Breast epithelium (tissue), 3 donors: ENCODE results near the gene CD83.

ENCODE experiments used
- POLR2AphosphoS5 ChIP-seq, 3 donors: sonication (generic); formaldehyde crosslinking; IDR thresholded peaks; one replicate each; pipeline ENCODE4 v1.6.1; 2017; ENCODE audit warnings: antibody characterized with exemption in 3 of 3
- TF ChIP-seq, protein P1 (sequence below), 3 donors: fragments of 450-650 bp; IDR thresholded peaks; one replicate each; pipeline ENCODE4 v1.5.1; 2016 to 2017; ENCODE audit warnings: antibody characterized with exemption in 3 of 3, mild to moderate bottlenecking in 3 of 3, moderate library complexity in 3 of 3

DNA sequence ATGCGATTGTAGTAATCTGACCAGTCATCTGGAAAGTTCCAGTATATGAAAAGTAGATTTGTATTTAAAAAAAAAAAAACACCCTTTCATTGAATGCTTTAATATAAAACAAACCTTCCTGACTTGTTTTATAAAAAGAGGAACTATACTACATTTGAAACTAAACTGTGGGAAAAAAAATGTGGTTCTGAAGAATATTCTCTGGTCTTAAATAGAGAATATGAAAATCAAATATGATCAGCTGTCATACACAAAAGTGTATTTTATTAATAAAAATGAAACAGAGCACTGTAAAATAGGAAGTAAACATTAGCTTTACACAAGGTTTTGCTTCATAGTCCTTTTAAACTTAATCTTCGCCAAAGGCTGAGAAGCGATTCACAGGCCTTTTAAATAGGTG is 25.3 kb upstream of the CD83 start:
- TF ChIP-seq, protein P1, sequence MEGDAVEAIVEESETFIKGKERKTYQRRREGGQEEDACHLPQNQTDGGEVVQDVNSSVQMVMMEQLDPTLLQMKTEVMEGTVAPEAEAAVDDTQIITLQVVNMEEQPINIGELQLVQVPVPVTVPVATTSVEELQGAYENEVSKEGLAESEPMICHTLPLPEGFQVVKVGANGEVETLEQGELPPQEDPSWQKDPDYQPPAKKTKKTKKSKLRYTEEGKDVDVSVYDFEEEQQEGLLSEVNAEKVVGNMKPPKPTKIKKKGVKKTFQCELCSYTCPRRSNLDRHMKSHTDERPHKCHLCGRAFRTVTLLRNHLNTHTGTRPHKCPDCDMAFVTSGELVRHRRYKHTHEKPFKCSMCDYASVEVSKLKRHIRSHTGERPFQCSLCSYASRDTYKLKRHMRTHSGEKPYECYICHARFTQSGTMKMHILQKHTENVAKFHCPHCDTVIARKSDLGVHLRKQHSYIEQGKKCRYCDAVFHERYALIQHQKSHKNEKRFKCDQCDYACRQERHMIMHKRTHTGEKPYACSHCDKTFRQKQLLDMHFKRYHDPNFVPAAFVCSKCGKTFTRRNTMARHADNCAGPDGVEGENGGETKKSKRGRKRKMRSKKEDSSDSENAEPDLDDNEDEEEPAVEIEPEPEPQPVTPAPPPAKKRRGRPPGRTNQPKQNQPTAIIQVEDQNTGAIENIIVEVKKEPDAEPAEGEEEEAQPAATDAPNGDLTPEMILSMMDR (IDR thresholded peaks at IDR 0.05) = no peak
- no peak for TF ChIP-seq POLR2AphosphoS5 (IDR thresholded peaks at IDR 0.05)
